GM19193 (cell line): Measurements from ENCODE around the gene NFIC.

Experiments used
- POLR2A ChIP-seq: IDR thresholded peaks from 4 replicates; pipeline ENCODE4 v1.6.1; 2011; ENCODE audit not compliant: insufficient read depth, insufficient read length; ENCODE audit errors: extremely low read depth

The NFIC gene

DNA sequence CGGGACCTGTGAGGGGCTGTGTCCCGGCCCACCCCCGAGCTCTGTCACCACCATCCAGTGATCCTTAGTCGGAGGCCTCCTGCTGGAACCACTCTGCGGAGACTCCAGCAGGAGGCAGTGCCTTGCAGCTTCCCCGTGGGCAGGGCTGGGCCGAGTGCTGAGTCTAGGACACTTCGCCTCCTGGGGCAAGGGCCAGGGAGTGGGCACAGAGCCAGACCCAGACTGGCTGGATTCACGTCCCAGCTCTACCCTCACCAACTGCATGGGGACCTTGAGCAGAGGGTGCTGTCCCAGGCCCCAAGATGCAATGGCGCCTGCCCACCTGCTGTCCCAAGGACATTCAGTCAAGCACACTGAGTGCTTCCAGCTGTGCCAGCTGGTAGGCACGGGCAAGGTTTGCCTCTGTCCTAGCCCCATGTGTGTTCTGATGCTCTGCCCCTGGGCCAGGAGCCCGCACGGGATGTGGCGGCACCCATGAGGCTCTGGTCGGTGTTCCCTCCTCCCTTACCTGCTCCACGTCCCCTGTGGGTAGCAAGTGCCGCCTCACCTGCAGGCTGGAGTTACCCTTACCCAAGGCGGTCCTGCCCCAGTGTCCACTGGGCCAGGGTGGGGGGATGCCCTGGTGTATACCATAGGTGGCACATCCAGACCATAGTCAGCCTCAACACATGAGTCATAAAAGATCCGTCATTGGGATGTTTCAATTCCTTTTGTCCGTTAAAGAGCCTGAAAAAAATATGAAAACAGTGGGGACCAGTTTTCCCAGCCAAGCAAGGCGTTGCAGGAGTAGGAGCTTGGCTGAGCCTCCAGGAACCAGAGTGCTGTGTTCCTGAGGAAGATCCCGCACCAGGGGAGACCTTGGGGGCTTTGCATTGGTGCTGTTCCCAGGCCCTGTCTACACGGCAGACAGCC is 147.1 kb downstream of the NFIC start:
- no peak for TF ChIP-seq POLR2A

DNA sequence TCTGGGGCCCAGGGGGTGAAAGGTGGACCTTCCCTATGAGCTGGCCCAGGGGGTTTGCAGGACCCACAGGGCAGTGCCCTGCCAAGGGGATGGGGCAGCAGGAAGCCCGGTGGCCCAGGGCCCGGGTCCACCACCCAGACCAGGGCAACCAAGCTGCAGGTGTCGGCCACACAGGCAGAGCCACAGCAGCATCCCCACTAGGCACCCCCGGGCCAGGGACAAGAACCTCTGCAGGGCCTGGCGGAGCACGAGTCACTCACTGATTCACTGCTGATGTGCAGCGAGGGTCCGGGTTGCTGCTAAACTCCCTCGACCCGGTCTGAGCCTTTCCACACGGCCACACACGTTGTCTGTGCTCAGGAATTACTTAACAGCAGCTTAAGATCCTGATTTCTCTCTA is 148.5 kb downstream of the NFIC start:
- TF ChIP-seq POLR2A, result no peak

DNA sequence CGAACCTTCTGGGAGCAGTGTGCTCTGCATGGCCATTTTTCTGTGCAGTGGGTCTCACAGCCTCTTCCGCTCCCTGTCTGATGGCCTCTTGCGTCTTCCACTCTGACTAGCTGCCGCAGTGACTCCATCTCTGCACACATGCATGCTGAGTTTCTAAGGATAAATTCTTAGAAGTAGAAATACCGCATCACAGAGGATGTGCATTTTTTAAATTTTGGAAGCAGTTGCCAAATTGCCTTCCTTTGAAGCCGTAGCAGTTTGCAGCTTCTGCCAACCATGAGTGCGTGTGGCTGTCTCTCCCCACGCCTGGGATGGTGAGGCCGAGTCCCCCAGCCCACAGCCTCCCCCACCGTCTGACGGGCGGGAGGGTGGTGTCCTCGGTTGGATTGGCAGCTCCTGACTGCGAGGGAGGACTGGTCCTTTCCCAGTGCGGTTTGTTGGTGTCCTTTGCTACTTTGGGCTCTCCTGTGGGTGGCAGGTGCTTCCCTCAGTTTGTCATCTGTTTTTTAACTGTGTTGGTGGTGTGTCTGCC is 149.6 kb downstream of the NFIC start:
- no peak for TF ChIP-seq POLR2A

DNA sequence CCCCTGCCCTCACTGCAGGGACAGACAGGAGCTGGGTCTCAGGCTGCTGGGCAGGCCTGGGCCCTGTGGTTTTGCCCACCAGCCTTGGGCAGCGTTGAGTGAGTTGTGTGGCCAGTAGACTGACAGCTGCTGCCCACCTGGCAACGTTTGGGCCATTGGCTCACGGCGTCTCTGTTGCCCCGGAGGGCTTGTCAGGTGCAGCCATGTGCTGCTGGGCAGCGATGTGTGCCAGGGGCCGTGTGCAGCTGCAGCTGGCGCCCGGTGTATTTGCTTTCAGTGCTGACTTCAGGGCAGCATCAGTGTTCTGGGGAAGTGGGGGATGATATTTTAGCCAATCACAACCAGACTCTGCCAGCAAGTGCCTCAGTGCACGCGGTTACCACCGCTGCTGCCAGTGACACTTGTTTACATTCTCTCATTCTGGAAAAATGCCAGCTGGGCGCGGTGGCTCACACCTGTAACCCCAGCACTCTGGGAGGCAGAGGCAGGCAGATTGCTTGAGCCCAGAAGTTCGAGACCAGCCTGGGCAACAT is 150.4 kb downstream of the NFIC start:
- TF ChIP-seq POLR2A, result no peak

DNA sequence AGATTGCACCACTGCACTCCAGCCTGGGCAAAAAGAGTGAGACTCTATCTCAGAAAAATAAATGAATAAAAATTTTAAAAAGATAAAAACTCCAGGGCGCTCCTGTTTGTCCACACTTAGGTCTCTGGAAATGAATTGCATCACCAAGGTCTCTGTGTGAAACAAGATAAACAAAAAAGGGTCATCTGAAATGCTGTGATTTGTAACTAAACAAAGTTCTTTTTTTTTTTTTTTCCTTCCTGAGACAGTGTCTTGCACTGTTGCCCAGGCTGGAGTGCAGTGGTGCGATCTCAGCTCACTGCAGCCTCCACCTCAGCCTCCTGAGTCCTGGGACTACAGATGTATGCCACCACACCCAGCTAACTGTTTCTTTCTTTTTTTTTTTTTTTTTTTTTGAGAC is 151.3 kb downstream of the NFIC start:
- no peak for TF ChIP-seq POLR2A

DNA sequence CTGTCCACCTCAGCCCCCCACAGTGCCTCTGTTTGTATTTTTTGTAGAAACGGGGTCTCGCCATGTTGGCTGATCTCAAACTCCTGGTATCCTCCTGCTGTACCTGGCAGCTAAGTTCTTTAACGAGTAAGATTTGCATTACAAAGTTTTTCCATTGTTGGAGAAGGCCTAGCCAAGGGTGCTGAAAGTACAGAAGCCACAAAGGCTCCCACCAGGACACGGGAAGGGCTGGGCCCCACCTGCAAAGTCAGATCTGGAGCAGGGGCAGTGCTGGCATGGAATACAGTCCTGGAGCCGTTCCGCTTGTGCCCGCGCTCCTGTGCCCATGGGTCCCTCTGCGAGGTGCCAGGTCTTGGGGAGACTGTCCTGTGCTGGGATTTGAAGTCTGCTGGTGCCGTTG is 151.9 kb downstream of the NFIC start:
- TF ChIP-seq POLR2A, result no peak

DNA sequence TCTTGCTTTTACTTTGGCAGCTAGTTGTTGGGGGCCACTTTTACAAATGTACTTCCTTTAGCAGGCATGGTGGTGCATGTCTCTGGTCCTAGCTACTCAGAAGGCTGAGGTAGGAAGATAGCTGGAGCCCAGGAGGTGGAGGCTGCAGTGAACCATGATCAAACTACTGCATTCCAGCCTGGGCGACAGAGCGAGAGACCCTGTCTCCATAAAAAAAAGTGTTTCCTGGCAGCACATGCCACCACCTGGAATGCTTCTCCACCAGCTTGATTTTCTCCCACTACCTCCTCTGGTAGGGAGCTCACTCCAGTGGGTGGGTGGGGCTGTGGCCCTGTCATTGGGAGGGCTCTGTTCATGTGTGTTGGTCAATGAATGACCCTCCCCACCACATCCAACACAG is 152.3 kb downstream of the NFIC start:
- no peak for TF ChIP-seq POLR2A
